Mucosa of gallbladder (tissue), 1 donor: Measurements from ENCODE around the gene MAB21L1. TPM values are rescaled to one million over a fixed set of nuclear protein-coding genes. Genes with fewer than 3 reads are reported as not detected.

Source experiments
- DNase-seq: peaks from one replicate; pipeline ENCODE4 v3.0.0-alpha.2; 2020; ENCODE audit warnings: low spot score
- total RNA-seq: library from RNA; stranded (reverse); gene quantifications from one replicate; pipeline ENCODE4 v1.2.1, GENCODE V29; 2021
- donor health status: DM: no; HTN: no; CAD: no.

MAB21L1 gene
- 0.20 TPM for total RNA-seq

- no peak for DNase-seq
Observed at GRCh38 chr13:35475960-35476943, at the start of gene MAB21L1. Gene MAB21L1, minus strand, starts transcription at chr13:35476689. Its CDS starts 551 bp downstream, at chr13:35476138.

- no peak for DNase-seq
Observed at GRCh38 chr13:35524171-35524570, 47.7 kb upstream of the MAB21L1 start.

DNA sequence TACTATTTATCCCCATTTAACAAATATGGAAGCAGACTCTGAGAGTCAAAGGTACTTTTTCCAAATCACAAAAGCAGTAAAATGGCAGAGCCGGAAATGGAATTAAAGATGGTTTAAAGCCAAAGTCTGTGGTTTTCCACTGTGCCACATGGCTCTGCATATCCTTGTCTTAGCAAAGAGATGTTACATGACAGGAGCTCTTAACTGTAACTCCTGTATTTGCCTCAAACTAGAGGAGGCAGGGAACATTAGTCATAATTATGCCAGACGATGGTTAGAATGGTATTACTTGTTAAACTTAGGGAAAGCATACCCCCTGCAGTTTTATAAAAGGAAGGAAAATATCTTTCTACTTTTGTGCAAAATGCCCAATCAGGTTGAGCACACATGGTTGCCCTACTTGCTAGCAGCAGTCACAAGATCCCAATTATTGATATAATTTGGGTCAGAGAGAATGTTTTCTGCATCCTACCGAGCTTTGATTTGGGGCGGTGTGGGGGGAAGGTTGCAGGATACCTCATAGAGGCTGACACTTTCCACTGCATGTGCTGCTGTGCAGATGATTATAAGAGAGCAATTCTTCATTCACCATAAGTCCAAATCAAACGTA lies 42.0 kb upstream of the MAB21L1 start:
- DNase-seq, result no peak

GRCh38 chr13:35514801-35515502 lies 38.5 kb upstream of the MAB21L1 start:
- no peak for DNase-seq

DNA sequence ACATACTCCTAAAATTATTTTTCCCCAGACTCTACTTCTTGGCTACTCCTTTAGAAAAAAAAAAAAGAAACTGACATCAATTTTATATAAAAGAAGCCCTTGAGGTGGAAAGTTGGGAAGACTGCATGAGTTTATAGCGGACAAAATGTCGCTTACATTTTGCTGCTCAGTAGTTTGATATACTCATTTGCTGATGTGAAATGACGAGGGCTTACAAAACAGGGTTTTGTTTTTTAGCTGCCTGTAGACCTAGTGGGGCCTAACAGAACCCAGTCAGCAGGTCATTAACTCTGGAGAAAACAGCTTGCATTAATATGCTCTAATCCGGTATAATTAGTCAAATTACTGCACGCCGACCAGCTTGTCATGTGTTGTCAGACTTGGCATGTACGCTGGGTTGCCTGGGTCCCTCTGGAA lies 37.6 kb upstream of the MAB21L1 start:
- no peak for DNase-seq

GRCh38 chr13:35512271-35512920 lies 35.9 kb upstream of the MAB21L1 start:
- no peak for DNase-seq

DNA sequence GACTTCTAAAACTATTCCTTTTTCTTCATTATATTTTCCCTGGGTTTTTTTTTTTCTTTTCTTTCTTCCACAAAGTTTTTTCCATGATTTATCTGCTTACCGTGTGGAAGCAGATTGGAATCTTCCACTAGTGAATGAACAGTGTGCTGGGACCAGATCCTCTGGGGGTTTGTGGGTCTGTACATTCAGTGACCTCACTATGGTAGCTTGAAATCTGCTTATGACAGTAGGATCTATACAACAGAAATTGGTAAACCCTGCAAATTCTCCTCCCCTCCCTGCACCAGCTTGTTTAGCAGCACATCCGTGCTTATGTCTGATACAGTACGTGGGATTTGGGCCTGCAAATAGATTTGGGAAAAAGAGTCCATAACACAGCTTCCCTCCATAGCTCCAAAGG lies 26.0 kb upstream of the MAB21L1 start:
- DNase-seq, result no peak

GRCh38 chr13:35501661-35502235 lies 25.3 kb upstream of the MAB21L1 start:
- DNase-seq, result no peak

DNA sequence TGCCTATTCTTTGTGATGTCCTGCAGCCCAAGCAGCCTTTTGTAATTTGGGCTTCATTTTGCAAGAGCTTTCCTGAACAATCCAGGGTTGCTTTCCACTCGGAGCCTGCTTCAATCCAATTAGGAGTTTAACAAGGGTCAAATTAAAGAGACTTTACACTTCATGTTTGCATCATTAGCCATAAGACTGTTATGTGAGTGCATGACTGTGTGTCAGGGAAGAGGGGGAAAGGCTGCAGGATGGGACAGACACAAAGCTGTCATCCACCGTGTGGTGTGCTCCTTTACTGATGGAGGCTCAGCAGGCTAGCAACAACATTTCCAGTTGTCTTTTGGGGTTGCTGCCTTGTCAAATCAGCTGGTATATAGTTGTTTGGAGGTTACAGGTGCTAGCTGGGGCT lies 23.7 kb upstream of the MAB21L1 start:
- no peak for DNase-seq

- DNase-seq, result no peak
Observed at GRCh38 chr13:35499676-35500075, 23.2 kb upstream of the MAB21L1 start.

DNA sequence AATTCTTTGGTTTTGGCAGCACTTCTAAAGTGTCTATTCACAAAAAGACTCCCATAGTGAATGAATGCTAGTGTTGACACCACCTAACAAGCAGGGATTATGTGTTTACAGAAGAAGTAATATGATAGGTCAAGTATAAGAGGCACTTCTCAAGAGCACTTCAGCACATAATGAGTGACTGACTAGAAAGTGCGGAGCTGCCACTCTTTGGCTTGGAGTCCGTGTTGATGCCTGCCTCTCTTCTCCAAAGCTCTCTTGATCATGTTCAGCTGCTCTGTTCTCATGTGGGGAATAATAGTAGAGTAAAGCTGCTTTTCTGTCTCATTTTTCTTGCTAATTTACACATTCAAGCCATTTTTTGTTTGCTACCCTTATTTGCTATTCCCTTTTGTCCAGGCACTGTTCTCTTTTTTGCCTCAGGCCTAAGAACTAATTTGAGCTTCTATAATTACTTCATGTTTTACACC lies 22.7 kb upstream of the MAB21L1 start:
- no peak for DNase-seq

DNA sequence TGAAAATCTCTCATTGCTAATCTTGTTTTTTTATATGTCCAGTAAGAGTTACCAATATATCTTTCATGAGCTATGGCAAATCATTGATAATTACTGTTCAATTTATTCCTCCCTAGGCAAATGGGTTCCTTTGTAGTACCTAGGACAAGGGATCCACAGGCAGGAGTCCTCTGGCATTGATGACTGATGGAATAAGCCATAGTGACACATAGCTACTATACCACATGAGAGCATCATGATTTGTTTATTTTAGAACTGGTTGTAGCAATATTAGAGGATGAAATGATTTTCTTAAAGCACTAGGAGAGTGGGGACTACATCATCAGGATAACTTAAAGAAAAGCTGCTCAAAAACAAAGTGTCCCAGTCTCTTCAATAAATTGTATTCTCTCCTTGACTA lies 21.7 kb upstream of the MAB21L1 start:
- no peak for DNase-seq

- DNase-seq, result no peak
Observed at GRCh38 chr13:35496761-35497386, 20.4 kb upstream of the MAB21L1 start.

DNA sequence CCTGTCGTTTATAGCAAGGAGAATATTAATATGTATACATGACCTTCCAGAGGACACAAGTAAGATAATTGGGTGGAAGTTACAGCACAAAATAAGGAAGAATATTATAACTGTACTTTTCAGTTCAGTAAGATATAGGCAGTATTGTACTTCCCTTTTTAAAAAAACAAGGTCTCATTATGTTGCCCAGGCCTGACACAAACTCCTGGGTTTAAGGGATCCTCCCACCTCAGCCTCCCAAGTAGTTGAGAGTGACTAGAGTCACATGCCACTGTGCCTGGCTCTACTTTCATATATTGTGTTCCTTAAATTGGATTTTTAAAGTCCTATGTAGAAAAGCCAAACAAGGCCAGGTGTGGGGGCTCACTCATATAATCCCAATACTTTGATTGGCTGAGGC lies 19.5 kb upstream of the MAB21L1 start:
- DNase-seq, result no peak

DNA sequence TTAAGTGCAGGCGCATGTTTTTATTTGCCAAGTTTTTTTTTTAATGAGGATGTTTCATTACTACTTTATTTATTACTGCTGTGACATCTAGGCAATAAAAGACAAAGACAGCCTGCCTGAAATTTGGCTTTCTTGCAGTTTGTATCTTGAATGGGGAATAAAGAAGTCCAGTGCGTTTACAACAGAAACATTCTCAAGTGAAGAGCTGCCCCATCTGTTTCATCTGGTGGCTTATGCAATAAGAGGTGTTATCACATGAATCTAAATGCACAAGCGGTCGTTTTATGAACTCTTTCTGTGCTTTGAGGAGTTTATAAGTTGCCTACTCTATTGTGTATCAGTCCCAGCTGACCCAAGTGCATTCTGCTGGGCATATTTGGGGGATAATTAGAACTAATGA lies 12.6 kb upstream of the MAB21L1 start:
- no peak for DNase-seq

DNA sequence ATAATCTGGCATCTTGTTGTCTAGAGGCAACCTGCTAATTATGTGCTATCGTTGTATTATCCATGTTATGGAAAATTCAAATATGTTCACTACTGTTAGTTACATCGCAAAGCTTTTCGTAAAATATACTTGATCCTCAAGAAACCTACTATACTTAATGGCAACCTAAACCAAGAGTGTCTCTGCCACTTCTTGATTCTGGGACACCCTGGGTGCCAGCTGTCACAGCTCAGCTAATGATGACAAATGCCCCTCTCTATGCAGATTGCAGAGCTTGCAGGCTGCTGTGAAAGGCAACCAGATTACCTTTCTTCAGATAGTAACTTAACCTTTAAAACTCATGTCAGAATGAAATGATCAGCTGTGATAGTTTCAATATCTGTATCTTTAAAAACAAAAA lies 8.9 kb upstream of the MAB21L1 start:
- DNase-seq, result no peak

GRCh38 chr13:35484384-35484783 lies 7.9 kb upstream of the MAB21L1 start:
- no peak for DNase-seq

DNA sequence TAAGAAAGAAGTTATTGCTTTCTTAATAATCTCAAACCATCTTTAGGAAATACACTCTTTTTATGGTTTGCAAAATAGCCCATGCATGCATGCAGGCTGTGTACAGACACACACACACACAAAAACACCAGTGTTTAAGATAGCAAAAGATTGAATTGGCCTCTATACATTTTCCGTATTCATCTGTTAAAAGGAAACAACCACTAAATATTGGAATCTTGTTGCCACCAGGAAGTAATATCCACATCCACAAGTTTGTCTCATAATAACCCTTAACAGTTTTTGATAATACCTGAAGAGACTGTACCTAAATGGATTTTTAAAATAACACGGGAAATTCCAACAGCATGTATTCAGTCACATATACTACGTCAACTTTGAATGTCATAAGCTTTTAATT lies 7.3 kb upstream of the MAB21L1 start:
- DNase-seq, result no peak

GRCh38 chr13:35482527-35482926 lies 6.0 kb upstream of the MAB21L1 start:
- no peak for DNase-seq

GRCh38 chr13:35481777-35482176 lies 5.3 kb upstream of the MAB21L1 start:
- DNase-seq, result no peak

- DNase-seq, result no peak
Observed at GRCh38 chr13:35480346-35480745, 3.9 kb upstream of the MAB21L1 start.
